Measurements from ENCODE around the gene SLC39A11.

DNA sequence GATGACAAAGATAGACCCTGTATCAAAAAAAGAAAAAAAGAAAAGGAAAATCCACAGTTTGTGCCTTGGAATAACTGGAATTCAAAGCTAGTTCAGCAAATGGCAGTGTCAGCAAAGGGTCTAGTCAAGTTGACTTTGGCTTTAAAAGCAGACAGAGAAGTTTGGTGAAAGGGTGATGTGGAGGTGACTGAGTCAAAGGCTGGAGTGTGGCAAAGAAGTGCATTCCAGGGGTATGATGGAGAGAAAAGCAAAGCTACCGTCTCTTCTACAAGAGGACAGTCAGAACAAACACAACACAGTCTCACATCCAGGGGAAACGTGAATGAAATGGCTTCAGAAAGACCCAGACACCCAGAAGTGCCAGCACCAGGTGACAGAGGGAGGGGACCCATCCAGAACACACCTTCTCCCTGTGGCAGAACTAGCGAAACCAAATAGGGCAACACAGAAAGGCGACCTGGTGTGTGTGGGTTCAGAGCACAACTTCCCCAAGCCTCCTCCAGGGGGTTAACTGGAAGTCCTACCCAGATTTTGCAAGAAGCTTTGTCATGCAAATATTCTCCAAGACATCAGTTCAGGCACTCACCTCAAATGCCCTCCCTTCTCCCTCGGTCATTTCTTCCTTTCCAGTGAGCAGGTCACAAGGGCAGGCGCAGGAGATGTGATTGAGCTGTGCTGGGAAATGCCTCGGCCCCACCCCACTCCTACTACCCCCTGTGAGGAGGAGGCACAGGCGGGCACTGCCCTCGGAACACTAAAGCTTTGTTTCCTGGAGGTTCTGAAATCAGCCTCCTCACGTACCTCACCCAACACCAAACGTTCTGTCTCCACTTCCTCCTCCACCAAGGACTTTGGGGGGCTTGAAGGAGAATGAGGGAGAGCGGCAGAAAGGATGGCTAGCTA, 489.7 kb downstream of the SLC39A11 start:
- TF ChIP-seq CTCF (IDR thresholded peaks at IDR 0.05) (no peak), POLR2A (IDR thresholded peaks at IDR 0.05) (no peak)

Data from thyroid gland (tissue), 4 donors.